ENCODE data around the gene NCK2.

Gene NCK2
- long read RNA-seq, donor 1, transcript NCK2-201 (5 exons, 2,683 nt), result major isoform, 17 of 27 reads
- long read RNA-seq, donor 1, partial matches to known transcripts, result 6 of 27 reads
- long read RNA-seq, donor 1, other reads (novel, unspliced or antisense), result 0 of 27 reads
- long read RNA-seq, donor 2, transcript NCK2-201 (5 exons, 2,683 nt), result major isoform, 12 of 12 reads
- long read RNA-seq, donor 2, partial matches to known transcripts, result 0 of 12 reads
- long read RNA-seq, donor 2, other reads (novel, unspliced or antisense), result 0 of 12 reads
- long read RNA-seq, donor 3, transcript NCK2-201 (5 exons, 2,683 nt), result major isoform, 9 of 32 reads
- long read RNA-seq, donor 3, partial matches to known transcripts, result 21 of 32 reads
- long read RNA-seq, donor 3, other reads (novel, unspliced or antisense), result 0 of 32 reads
- long read RNA-seq, donor 4, transcript NCK2-201 (5 exons, 2,683 nt), result major isoform, 16 of 78 reads
- long read RNA-seq, donor 4, partial matches to known transcripts, result 58 of 78 reads
- long read RNA-seq, donor 4, other reads (novel, unspliced or antisense), result 0 of 78 reads
- long read RNA-seq, donor 5, transcript NCK2-205 (4 exons, 1,795 nt), result minor isoform, 5 of 28 reads
- long read RNA-seq, donor 5, transcript NCK2-201 (5 exons, 2,683 nt), result major isoform, 18 of 28 reads
- long read RNA-seq, donor 5, partial matches to known transcripts, result 5 of 28 reads
- long read RNA-seq, donor 5, other reads (novel, unspliced or antisense), result 0 of 28 reads
- long read RNA-seq, donor 6, transcript NCK2-201 (5 exons, 2,683 nt), result major isoform, 9 of 91 reads
- long read RNA-seq, donor 6, partial matches to known transcripts, result 78 of 91 reads
- long read RNA-seq, donor 6, other reads (novel, unspliced or antisense), result 0 of 91 reads
- long read RNA-seq, donor 7, transcript NCK2-201 (5 exons, 2,683 nt), result major isoform, 21 of 143 reads
- long read RNA-seq, donor 7, transcript NCK2-205 (4 exons, 1,795 nt), result minor isoform, 6 of 143 reads
- long read RNA-seq, donor 7, partial matches to known transcripts, result 116 of 143 reads
- long read RNA-seq, donor 7, other reads (novel, unspliced or antisense), result 0 of 143 reads
- long read RNA-seq, donor 8, transcript NCK2-201 (5 exons, 2,683 nt), result major isoform, 16 of 56 reads
- long read RNA-seq, donor 8, partial matches to known transcripts, result 39 of 56 reads
- long read RNA-seq, donor 8, other reads (novel, unspliced or antisense), result 0 of 56 reads

GRCh38 chr2:105744909-105745853 is at the start of gene NCK2:
Gene NCK2, plus strand, starts transcription at chr2:105744912. Its CDS starts 110,152 bp downstream, at chr2:105855064.
- peak; percentile 88 for DNase-seq

- DNase-seq, result no peak
Measured at GRCh38 chr2:105697781-105698449, 46.8 kb upstream of the NCK2 start.

- DNase-seq, result no peak
Measured at GRCh38 chr2:105698820-105699219, 45.9 kb upstream of the NCK2 start.

GRCh38 chr2:105701042-105701441 is 43.7 kb upstream of the NCK2 start:
- no peak for DNase-seq

- no peak for DNase-seq
Measured at GRCh38 chr2:105708697-105709096, 36.0 kb upstream of the NCK2 start.

DNA sequence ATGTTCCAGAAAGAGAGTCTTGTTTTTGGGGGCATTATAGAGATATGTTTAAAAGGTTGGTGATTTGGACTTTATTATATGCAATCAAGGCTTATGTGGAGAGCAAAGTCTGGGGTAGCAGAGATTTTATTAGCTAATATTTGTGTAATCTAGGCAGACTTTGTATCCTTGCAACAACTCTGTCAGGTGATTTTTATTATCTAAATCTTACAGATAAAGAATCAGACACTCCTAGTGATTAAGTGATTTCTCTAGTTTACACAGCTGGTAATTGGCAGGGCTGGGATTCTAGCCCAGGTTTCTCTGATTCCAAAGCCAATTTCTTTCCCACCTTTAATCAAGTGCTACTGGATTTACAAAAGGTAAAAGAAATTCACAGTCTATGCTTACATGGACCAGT is 33.3 kb upstream of the NCK2 start:
- no peak for DNase-seq

GRCh38 chr2:105712166-105712915 is 32.4 kb upstream of the NCK2 start:
- DNase-seq, result no peak

DNA sequence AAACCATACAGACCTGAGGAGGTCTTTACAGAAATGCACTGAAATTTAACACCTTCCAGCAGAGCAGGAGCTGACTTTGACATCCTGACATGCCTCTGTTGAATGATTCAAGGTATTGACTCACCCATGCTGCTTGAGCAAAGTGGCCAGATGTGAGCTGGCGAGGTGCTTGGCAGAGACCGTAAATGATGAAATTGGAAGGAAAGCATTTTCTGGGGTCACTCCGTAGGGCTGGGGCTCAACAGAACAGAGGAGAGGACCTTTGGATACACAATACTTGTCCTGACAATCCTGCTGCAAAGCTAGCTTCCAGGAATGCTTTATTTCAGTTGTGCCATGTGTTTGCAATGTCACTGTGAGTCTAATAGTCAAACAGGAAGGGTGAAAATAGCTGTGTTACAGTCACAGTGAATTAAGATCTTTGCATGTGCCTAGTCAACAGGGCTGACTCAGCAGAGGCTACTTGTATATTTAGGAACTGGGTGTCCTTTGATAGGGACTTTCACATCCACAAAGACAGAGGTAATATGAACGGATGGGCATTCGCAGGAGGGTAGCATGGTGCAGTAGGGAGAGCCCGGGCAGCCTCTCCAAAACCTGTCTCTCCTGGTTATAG is 31.6 kb upstream of the NCK2 start:
- DNase-seq, result no peak

- DNase-seq, result no peak
Measured at GRCh38 chr2:105714141-105714540, 30.6 kb upstream of the NCK2 start.

DNA sequence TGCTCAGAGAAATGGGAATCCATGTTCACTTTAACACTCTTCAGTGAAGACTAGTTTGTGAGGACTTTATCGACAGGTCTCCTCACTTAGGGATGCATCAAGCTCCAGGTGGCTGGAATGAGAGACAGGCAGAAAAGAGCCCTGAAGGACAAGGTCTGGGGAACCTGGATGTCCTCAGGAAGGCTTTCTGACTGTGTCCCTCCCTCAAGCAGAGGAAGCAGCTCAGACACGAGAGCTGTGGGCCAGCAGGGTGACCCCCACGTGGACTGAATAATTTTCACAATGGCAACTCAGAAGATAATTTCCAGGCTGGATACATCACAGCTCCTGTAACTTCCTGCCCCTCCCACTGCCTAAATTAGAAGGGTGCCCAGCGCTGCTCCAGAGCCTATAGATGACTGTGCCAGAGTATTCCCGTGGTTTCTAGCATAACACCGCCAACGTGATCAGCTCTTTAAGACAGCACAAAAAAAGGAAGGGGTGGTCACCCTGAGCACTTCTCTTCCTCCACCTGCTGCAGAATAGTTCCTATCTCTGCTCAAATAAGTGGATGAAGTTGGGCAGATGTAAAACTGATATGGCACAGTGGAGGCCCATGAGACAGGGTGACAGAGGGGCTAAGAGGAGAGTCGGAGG is 25.7 kb upstream of the NCK2 start:
- DNase-seq, result no peak

DNA sequence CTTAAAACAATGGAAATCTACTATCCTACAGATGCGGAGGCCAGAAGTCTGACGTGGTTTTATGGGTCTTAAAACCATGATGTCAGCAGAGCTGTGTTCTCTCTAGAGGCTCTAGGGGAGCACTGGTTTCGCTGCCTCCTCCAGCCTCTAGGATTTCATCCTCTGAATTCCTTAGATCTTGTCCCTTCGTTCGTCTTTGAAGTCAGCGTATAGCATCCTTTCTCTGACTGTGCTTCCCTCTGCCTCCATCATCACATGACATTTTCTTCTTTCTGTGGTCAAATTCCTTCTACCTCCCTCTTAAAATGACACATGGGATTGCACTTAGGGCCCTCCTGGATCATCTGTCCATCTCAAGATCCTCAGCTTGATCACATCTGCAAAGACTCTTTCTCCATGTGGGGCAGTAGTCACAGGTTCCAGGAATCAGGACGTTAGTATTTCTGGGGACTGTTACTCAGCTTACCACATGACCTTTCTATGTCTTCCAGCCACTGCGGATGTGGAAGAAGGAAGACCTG is 22.7 kb upstream of the NCK2 start:
- no peak for DNase-seq

GRCh38 chr2:105722726-105723297 is 21.9 kb upstream of the NCK2 start:
- no peak for DNase-seq

DNA sequence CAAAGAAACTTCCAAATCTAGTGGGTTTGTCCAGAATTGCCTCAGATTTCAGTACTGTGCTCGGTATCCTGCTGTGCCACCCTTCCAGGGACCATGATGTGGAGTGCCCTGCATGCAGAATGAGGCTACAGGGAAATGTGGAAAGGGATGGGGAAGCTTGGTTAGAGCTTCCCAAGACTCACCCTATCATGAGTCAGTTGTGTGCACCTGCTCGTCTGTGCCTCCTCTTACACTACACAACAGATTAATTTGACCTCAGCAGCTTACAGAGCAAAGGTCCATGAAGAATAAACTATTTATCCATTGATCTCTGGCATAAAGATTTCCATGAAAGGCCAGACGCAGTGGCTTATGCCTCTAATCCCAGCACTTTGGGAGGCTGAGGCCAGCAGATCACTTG is 21.3 kb upstream of the NCK2 start:
- no peak for DNase-seq

GRCh38 chr2:105725388-105725787 is 19.3 kb upstream of the NCK2 start:
- no peak for DNase-seq

DNA sequence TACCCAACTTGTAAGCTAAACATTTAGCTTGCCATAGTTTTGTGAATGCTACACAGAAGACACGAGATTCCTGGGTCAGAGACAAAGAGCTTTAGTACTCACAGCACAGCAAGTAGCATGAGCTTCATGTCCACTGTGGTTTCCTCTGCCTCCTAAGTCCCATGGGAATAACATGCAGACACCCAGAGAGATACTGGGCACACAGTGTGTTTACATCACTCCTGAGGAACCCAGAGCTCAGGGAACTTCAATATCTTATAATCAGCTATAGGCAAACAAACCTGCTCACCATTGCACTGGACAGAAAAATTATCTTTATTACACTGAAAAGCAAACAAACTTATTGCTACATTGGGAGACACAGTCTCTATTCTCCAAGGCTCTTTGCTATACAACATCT is 14.5 kb upstream of the NCK2 start:
- DNase-seq, result no peak

- DNase-seq, result no peak
Measured at GRCh38 chr2:105731511-105731910, 13.2 kb upstream of the NCK2 start.

DNA sequence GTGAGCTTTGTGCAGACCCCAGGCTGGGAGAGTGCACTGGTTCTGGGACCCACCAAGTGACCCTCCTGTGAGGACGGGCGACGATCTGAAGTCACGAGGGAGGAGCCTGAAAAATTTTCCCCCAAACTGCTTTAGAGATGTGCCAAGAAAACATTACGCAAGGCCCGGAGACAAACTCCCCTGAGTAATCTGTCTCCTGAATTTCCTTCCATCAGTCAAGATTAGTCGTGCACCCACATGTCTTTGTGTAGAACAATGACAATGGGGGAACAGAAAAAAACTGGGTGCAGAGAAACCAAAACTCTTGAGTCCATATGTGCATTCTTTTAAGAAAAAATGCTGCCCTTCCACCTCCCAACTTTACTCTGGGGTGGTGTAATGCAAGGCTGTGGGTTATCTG is 12.6 kb upstream of the NCK2 start:
- DNase-seq, result no peak

- DNase-seq, result no peak
Measured at GRCh38 chr2:105732955-105733607, 11.6 kb upstream of the NCK2 start.

Data from right kidney (tissue), 9 donors.